GM21515 (cell line): ENCODE data around the gene NDUFB10.
"Not testable (repeated sequence)": the region's sequence is repeated elsewhere in the genome, so short reads cannot be mapped to it uniquely, and the experiment has no call there.

Experiments used
- ATAC-seq: cut with Tn5 transposase; IDR thresholded peaks from one replicate; pipeline ENCODE4 v1.9.1; 2021; ENCODE audit not compliant: unreplicated experiment

NDUFB10 gene

GRCh38 chr16:1959269-1960039, at the start of gene NDUFB10:
Gene NDUFB10, plus strand, starts transcription at chr16:1959538. Its CDS starts 87 bp downstream, at chr16:1959625.
- peak; percentile 57 for ATAC-seq

GRCh38 chr16:1909561-1910231, 49.6 kb upstream of the NDUFB10 start:
- ATAC-seq: no peak

GRCh38 chr16:1911467-1912214, 47.7 kb upstream of the NDUFB10 start:
- no peak for ATAC-seq

- ATAC-seq: no peak
Measured at GRCh38 chr16:1912215-1912543, 47.2 kb upstream of the NDUFB10 start.

GRCh38 chr16:1913327-1914083, 45.8 kb upstream of the NDUFB10 start:
- no peak for ATAC-seq

GRCh38 chr16:1914084-1914608, 45.2 kb upstream of the NDUFB10 start:
- no peak for ATAC-seq

- no peak for ATAC-seq
Measured at GRCh38 chr16:1914988-1915387, 44.4 kb upstream of the NDUFB10 start.

- ATAC-seq: no peak
Measured at GRCh38 chr16:1915732-1916639, 43.4 kb upstream of the NDUFB10 start.

GRCh38 chr16:1916640-1916990, 42.7 kb upstream of the NDUFB10 start:
- no peak for ATAC-seq

- ATAC-seq: no peak
Measured at GRCh38 chr16:1917056-1917664, 42.2 kb upstream of the NDUFB10 start.

- no peak for ATAC-seq
Measured at GRCh38 chr16:1917665-1918350, 41.5 kb upstream of the NDUFB10 start.

GRCh38 chr16:1918351-1919326, 40.7 kb upstream of the NDUFB10 start, which contains the start of gene HS3ST6:
Gene HS3ST6, minus strand, starts transcription at chr16:1918415. Its CDS starts 92 bp downstream, at chr16:1918323.
- ATAC-seq: no peak

- ATAC-seq: no peak
Measured at GRCh38 chr16:1919327-1919998, 39.9 kb upstream of the NDUFB10 start.

- not testable (repeated sequence) for ATAC-seq
Measured at GRCh38 chr16:1920122-1920521, 39.2 kb upstream of the NDUFB10 start.

- ATAC-seq: no peak
Measured at GRCh38 chr16:1920727-1921171, 38.6 kb upstream of the NDUFB10 start.

- ATAC-seq: no peak
Measured at GRCh38 chr16:1922357-1922756, 37.0 kb upstream of the NDUFB10 start.
